ENCODE data around the gene KIF25.

DNA sequence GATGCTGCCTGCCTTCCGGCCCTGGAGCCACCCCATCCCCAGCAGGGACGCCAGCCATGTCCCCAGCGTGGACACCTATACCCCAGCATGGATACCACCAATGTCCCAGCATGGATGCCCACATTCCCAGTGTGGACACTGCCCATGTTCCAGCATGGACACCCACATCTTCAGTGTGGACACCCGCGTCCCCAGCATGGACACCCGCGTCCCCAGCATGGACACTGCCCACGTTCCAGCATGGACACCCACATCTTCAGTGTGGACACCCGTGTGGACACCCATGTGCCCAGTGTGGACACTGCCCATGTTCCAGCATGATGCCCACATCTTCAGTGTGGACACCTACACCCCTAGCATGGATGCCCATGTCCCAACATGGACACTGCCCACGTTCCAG is 88.6 kb downstream of the KIF25 start:
- TF ChIP-seq CSDC2 (CRISPR knock-in tag; IDR thresholded peaks at IDR 0.05), result no peak
- TF ChIP-seq, protein P1, sequence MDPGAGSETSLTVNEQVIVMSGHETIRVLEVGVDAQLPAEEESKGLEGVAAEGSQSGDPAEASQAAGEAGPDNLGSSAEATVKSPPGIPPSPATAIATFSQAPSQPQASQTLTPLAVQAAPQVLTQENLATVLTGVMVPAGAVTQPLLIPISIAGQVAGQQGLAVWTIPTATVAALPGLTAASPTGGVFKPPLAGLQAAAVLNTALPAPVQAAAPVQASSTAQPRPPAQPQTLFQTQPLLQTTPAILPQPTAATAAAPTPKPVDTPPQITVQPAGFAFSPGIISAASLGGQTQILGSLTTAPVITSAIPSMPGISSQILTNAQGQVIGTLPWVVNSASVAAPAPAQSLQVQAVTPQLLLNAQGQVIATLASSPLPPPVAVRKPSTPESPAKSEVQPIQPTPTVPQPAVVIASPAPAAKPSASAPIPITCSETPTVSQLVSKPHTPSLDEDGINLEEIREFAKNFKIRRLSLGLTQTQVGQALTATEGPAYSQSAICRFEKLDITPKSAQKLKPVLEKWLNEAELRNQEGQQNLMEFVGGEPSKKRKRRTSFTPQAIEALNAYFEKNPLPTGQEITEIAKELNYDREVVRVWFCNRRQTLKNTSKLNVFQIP (CRISPR knock-in tag; IDR thresholded peaks at IDR 0.05; ENCODE audit: borderline replicate concordance, low read depth), result no peak
- no peak for TF ChIP-seq GLIS3 (CRISPR knock-in tag; IDR thresholded peaks at IDR 0.05)
- TF ChIP-seq ARNTL (CRISPR knock-in tag; IDR thresholded peaks at IDR 0.05; ENCODE audit: borderline replicate concordance, low read depth), result no peak
- no peak for TF ChIP-seq RARB (CRISPR knock-in tag; IDR thresholded peaks at IDR 0.05)
- TF ChIP-seq ESRRG (CRISPR knock-in tag; IDR thresholded peaks at IDR 0.05), result no peak
- TF ChIP-seq PPARA (CRISPR knock-in tag; IDR thresholded peaks at IDR 0.05; ENCODE audit: borderline replicate concordance), result no peak
- TF ChIP-seq, protein P2, sequence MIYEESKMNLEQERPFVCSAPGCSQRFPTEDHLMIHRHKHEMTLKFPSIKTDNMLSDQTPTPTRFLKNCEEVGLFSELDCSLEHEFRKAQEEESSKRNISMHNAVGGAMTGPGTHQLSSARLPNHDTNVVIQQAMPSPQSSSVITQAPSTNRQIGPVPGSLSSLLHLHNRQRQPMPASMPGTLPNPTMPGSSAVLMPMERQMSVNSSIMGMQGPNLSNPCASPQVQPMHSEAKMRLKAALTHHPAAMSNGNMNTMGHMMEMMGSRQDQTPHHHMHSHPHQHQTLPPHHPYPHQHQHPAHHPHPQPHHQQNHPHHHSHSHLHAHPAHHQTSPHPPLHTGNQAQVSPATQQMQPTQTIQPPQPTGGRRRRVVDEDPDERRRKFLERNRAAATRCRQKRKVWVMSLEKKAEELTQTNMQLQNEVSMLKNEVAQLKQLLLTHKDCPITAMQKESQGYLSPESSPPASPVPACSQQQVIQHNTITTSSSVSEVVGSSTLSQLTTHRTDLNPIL (CRISPR knock-in tag; IDR thresholded peaks at IDR 0.05; ENCODE audit: low read depth), result no peak
- TF ChIP-seq ZFP30 (CRISPR knock-in tag; IDR thresholded peaks at IDR 0.05), result no peak
